Esophagus squamous epithelium (tissue), 4 donors: Measurements from ENCODE around the gene RANBP3.
"Not testable (repeated sequence)": the region's sequence is repeated elsewhere in the genome, so short reads cannot be mapped to it uniquely, and the experiment has no call there.

Experiments used
- CTCF ChIP-seq, 6 experiments: fragments of 450-650 bp in 4 of 6; fragments of 200-600 bp in 2 of 6; sonication (generic) in 2 of 6; IDR thresholded peaks; one replicate each; pipeline ENCODE4 v1.5.1; 2016 to 2019; ENCODE audit warnings: antibody characterized with exemption in 6 of 6, mild to moderate bottlenecking in 4 of 6, moderate library complexity in 4 of 6
- POLR2A ChIP-seq, 4 donors: fragments of 450-650 bp; IDR thresholded peaks; one replicate each; pipeline ENCODE4 v1.6.1; 2017; ENCODE audit warnings: antibody characterized with exemption in 4 of 4, mild to moderate bottlenecking in 4 of 4, moderate library complexity in 3 of 4

GRCh38 chr19:5874496-5874895, 103.4 kb downstream of the RANBP3 start:
- TF ChIP-seq POLR2A, CTCF (IDR thresholded peaks at IDR 0.05): not testable (repeated sequence)
